ENCODE data around the gene DUSP10. TPM values are rescaled to one million over a fixed set of nuclear protein-coding genes. Genes with fewer than 3 reads are reported as not detected.

Gene DUSP10
- total and polyA plus RNA-seq, 9 donors: 0.81 to 8.5 (median 2.0) TPM

- no peak for DNase-seq
- TF ChIP-seq POLR2A (IDR thresholded peaks at IDR 0.05): no peak
- no peak for TF ChIP-seq EP300 (IDR thresholded peaks at IDR 0.05)
- TF ChIP-seq CTCF (IDR thresholded peaks at IDR 0.05): no peak
- Histone ChIP-seq H3K27ac (no peak overlapping the region), H3K4me1 (ENCODE audit: insufficient read depth) (no peaks in the 10 kb centered on the region), H3K9me3 (no peaks in the 10 kb centered on the region), H3K4me3 (no peak overlapping the region), H3K36me3 (no peaks in the 10 kb centered on the region), H3K27me3 (no peaks in the 10 kb centered on the region)
- WGBS, 3 donors: 59 to 83% (median 70%) methylated on average over 1 of the region's 1 CpG
- intact Hi-C loops (cut with DNase I): no loop called here
Observed at GRCh38 chr1:221695301-221695700, 46.6 kb downstream of the DUSP10 start.

- Histone ChIP-seq H3K4me1 (ENCODE audit: insufficient read depth) (no peaks in the 10 kb centered on the region), H3K9me3 (no peaks in the 10 kb centered on the region), H3K36me3 (no peaks in the 10 kb centered on the region), H3K27me3 (no peaks in the 10 kb centered on the region), H3K27ac (no peak overlapping the region), H3K4me3 (no peak overlapping the region)
- no peak for DNase-seq
- TF ChIP-seq EP300 (IDR thresholded peaks at IDR 0.05): no peak
- TF ChIP-seq CTCF (IDR thresholded peaks at IDR 0.05): no peak
- TF ChIP-seq POLR2A (IDR thresholded peaks at IDR 0.05): no peak
- intact Hi-C loops (cut with DNase I): no loop called here
Observed at GRCh38 chr1:221694109-221694508, 47.8 kb downstream of the DUSP10 start.

GRCh38 chr1:221693087-221693486, 48.8 kb downstream of the DUSP10 start:
- WGBS, 3 donors: 79 to 82% (median 82%) methylated on average over 2 of the region's 2 CpGs
- Histone ChIP-seq H3K9me3 (no peaks in the 10 kb centered on the region), H3K4me1 (ENCODE audit: insufficient read depth) (no peaks in the 10 kb centered on the region), H3K27me3 (no peaks in the 10 kb centered on the region), H3K27ac (no peak overlapping the region), H3K36me3 (no peaks in the 10 kb centered on the region), H3K4me3 (no peak overlapping the region)
- TF ChIP-seq EP300 (IDR thresholded peaks at IDR 0.05) (no peak), POLR2A (IDR thresholded peaks at IDR 0.05) (no peak), CTCF (IDR thresholded peaks at IDR 0.05) (no peak)
- DNase-seq: no peak
- intact Hi-C loops (cut with DNase I): no loop called here

- H3K27me3 ChIP-seq: no peaks in the 10 kb centered on the region
- H3K9me3 ChIP-seq: no peaks in the 10 kb centered on the region
- no peaks in the 10 kb centered on the region for H3K36me3 ChIP-seq
- DNase-seq: no peak
- H3K27ac ChIP-seq: no peak overlapping the region
- H3K4me3 ChIP-seq: no peak overlapping the region
- TF ChIP-seq CTCF (IDR thresholded peaks at IDR 0.05) (no peak), EP300 (IDR thresholded peaks at IDR 0.05) (no peak), POLR2A (IDR thresholded peaks at IDR 0.05) (no peak)
- H3K4me1 ChIP-seq (ENCODE audit: insufficient read depth): no peaks in the 10 kb centered on the region
- intact Hi-C loops (cut with DNase I): no loop called here
- 51 to 84% (median 57%) methylated on average over 2 of the region's 2 CpGs for WGBS, 3 donors
Observed at GRCh38 chr1:221692643-221693042, 49.2 kb downstream of the DUSP10 start.

- TF ChIP-seq CTCF (IDR thresholded peaks at IDR 0.05) (no peak), POLR2A (IDR thresholded peaks at IDR 0.05) (no peak), EP300 (IDR thresholded peaks at IDR 0.05) (no peak)
- Histone ChIP-seq H3K4me1 (ENCODE audit: insufficient read depth) (no peaks in the 10 kb centered on the region), H3K36me3 (no peaks in the 10 kb centered on the region), H3K27me3 (no peaks in the 10 kb centered on the region), H3K9me3 (no peaks in the 10 kb centered on the region), H3K4me3 (no peak overlapping the region), H3K27ac (no peak overlapping the region)
- intact Hi-C loops (cut with DNase I): no loop called here
- no peak for DNase-seq
Observed at GRCh38 chr1:221691261-221691660, 50.6 kb downstream of the DUSP10 start.

Measured in ovary (tissue), 9 donors.